Caki2 (cell line): ENCODE measurements around the gene FHIT. TPM values are rescaled to one million over a fixed set of nuclear protein-coding genes. Genes with fewer than 3 reads are reported as not detected.
"Not testable (repeated sequence)": the region's sequence is repeated elsewhere in the genome, so short reads cannot be mapped to it uniquely, and the experiment has no call there.

ENCODE experiments used
- DNase-seq: peaks from one replicate; pipeline ENCODE4 v3.0.0-alpha.2; 2015; ENCODE audit warnings: low read depth
- in situ Hi-C: cut with HindIII; loops from 2 replicates; pipeline ENCODE4 v1.10.0; 2016; ENCODE audit warnings: low sequenced_read_pairs, low pct_unique_long_range_greater_than_20kb, mixed read lengths
- total RNA-seq: library from RNA; depleted of rRNA; stranded (reverse); fragments of >200 nt; shearing (Covaris generic); gene quantifications from 2 replicates; pipeline ENCODE4 v1.2.3, GENCODE V29; 2014; ENCODE audit warnings: low replicate concordance

Gene FHIT
- total RNA-seq, 1 experiment from 2014 or later: 4.8 TPM

- in situ Hi-C loops: no loop called here
- peak; percentile 41 for DNase-seq
Measured at GRCh38 chr3:60696428-60697125, 554.7 kb downstream of the FHIT start.

DNA sequence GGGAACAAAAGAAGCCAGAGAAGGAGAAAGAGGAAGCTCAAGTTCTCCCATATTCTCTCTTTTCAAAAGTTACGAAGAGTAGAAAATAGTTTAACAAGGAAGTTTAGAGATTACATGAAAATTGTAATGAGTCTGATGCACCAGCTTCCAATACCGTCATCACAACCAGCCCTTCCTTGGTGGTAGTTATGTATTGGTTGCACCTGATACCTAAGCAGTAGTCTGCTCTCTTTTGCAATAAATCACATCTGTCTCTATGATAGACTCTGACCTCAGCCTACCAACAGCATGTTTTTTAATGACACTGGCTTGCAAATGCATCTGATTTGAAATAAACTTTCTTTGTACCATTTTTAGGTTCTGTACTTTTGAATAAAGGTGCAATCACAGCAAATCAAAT lies 575.8 kb downstream of the FHIT start:
- no peak for DNase-seq
- in situ Hi-C loops: no loop called here

GRCh38 chr3:60674870-60675269 lies 576.4 kb downstream of the FHIT start:
- in situ Hi-C loops: no loop called here
- no peak for DNase-seq

- no peak for DNase-seq
- in situ Hi-C loops: no loop called here
Measured at GRCh38 chr3:60673123-60673522, 578.1 kb downstream of the FHIT start.

DNA sequence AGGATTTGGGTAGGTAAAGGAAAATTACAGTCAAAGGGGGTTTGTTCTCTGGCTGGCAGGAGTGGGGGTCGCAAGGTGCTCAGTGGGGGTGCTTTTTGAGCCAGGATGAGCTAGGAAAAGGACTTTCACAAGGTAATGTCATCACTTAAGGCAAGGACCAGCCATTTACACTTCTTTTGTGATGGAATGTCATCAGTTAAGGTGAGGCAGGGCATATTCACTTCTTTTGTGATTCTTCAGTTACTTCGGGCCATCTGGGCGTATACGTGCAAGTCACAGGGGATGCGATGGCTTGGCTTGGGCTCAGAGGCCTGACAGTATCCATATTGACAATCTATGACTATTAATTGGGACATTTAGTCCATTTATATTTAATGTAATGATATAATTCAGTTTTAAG lies 578.9 kb downstream of the FHIT start:
- in situ Hi-C loops: not testable (repeated sequence)

GRCh38 chr3:60669636-60670035 lies 581.6 kb downstream of the FHIT start:
- in situ Hi-C loops: no loop called here
- DNase-seq: no peak

More for the DNA sequence above, 578.9 kb downstream of the FHIT start:
- not testable (repeated sequence) for DNase-seq

DNA sequence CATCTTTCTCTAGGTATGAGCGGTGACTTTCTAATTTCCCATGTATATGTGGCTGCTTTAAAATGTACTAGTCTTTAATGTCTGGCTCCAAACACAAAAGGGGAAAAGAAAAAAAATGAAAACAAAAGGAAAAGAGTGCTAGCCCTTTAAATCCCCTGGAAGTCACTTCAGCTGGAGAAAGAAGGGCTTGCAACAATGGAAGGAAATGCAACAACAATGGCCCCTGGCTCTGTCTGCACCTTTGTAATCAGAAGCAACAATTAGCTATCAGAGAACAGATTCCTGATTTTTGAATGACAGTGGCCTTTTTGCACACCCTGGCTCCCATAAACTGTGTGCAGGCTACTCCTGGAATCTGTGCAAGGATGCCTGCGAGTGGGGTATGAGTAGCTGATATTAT lies 591.2 kb downstream of the FHIT start:
- no peak for DNase-seq
- in situ Hi-C loops: no loop called here

- in situ Hi-C loops: no loop called here
Measured at GRCh38 chr3:60659098-60659497, 592.2 kb downstream of the FHIT start.

GRCh38 chr3:60657972-60658371 lies 593.3 kb downstream of the FHIT start:
- in situ Hi-C loops: no loop called here

More at GRCh38 chr3:60659098-60659497, 592.2 kb downstream of the FHIT start:
- DNase-seq: no peak

DNA sequence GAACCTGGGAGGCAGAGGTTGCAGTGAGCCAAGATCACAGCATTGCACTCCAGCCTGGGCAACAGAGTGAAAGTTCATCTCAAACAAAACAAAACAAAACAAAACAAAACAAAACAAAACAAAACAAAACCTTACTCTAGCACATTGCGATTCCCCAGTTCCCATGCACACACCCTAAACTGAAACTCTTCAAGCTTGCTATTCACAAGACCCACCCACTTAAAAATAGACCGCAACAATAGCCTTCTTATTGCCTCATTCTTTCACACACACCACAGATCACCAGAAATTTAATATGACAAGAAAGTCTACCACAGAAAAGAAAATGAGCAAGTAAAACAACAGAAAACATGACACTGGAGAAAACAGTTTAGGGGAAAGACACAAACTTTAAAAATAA lies 598.4 kb downstream of the FHIT start:
- no peak for DNase-seq
- in situ Hi-C loops: no loop called here

More at GRCh38 chr3:60657972-60658371, 593.3 kb downstream of the FHIT start:
- DNase-seq: no peak

DNA sequence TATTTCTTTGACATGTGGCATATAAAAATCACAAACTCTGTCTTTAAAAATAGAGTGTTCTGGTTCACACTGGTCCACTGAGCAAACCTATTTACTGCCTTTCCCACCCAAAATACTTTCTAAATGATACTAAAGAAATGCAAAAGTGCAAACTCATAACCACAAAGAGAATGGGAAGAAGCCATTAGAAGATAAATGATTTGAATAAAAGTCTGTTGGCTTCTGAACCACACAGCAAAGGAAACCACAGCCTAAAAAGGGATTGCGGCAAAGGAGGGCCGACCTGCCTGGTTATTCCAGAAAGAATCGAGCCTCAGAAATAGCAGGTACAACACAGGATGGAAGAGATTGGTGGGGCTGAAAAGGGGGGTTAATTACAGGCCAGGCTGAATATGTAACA lies 599.5 kb downstream of the FHIT start:
- in situ Hi-C loops: no loop called here
- DNase-seq: no peak

DNA sequence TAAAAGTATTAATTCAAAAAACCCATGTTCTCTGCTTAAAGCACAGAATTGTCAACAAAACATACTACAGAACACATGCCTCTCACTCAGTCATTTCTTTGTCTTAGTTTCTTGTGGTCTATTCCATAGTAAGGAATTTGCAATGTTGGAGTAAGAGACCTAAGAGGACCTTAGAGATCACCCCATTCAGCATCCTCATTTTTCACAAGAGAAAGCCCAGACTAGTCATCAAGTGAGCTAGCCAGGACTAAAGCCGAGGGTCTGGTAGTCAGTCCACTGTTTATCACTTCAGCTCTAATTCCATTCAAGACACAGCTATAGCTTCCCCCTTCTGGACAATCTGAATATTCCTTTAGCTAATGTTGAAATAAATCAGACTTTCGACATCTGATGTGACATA lies 601.1 kb downstream of the FHIT start:
- DNase-seq: no peak
- in situ Hi-C loops: no loop called here

GRCh38 chr3:60645801-60646200 lies 605.5 kb downstream of the FHIT start:
- DNase-seq: no peak
- in situ Hi-C loops: no loop called here

DNA sequence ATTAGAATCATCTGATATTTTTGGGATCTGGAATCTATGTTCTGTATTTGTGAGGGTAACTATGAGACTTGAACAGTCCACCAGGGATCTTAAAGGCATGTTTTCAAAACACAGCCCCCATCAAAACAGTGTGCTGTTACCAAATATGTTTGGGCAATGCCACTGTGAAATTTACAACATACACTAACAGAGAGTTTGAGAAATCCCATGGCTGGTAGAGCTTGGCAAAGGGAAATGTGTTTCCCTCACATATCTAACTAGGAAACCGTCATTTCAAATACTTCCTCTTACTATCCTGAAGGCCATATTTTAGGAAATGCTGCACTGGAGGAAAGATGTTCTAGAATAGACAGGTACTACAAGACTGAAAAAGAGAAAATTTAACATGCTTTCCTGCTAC lies 607.4 kb downstream of the FHIT start:
- no peak for DNase-seq
- in situ Hi-C loops: no loop called here

GRCh38 chr3:60641354-60641753 lies 609.9 kb downstream of the FHIT start:
- in situ Hi-C loops: no loop called here
- DNase-seq: no peak

DNA sequence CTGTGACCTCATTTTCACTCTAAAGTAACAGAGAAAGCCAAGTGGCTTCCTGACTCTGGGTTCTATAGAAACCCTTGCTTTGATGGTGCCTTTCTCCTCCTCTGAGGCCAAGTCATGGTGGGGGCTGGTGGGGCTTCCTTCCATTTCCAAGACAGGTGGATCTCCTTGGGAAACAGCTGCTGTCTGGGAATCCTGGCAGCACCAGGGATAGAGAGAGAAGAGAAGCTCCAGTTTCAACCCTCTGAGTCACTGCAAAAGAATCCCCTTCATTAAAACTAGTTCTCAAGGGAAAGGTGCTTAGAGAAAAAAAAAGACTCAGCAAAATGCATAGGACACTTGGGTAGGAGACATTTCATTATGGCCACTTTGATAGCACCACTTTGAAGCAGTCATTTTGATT lies 614.4 kb downstream of the FHIT start:
- DNase-seq: peak; percentile 16
- in situ Hi-C loops: no loop called here

DNA sequence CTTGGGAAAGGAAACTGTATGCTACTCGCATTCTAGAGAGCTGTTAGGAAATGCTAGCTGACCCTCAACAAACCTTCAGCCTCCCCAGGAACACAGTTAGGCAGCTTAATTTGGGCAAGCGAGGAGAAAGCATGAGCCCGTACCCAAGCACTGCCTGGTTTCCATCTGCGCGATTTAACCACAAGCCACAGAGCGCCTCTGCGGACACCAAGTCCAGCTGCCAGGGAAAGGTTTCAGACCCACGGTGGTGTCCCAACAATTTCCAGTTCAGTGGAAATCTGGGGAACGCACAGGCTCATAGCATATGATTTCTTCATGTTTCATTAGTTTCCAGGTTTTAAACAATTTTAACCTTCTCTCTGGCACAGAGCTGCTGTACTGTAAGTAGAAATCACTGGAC lies 617.6 kb downstream of the FHIT start:
- no peak for DNase-seq
- in situ Hi-C loops: no loop called here

GRCh38 chr3:60631509-60631908 lies 619.7 kb downstream of the FHIT start:
- no peak for DNase-seq
- in situ Hi-C loops: no loop called here

- in situ Hi-C loops: no loop called here
- DNase-seq: no peak
Measured at GRCh38 chr3:60630953-60631352, 620.3 kb downstream of the FHIT start.

GRCh38 chr3:60629816-60630215 lies 621.4 kb downstream of the FHIT start:
- DNase-seq: no peak
- in situ Hi-C loops: no loop called here
